A549 (cell line): ENCODE measurements around the gene TMEM191C.

Experiments
- CHD2 ChIP-seq: fragments of 150-350 bp; IDR thresholded peaks from 2 replicates; pipeline ENCODE4 v1.6.1; 2014; ENCODE audit warnings: low read length; ENCODE audit not compliant: partially characterized antibody
- POLR2AphosphoS2 ChIP-seq: conservative IDR thresholded peaks from 2 replicates; pipeline ENCODE4 v1.6.1; 2012; ENCODE audit warnings: low read length, improper control_type of control experiment, inconsistent platforms
- TF ChIP-seq, protein P1 (sequence below): fragments of >200 bp; sonication (Bioruptor Twin); formaldehyde crosslinking; IDR thresholded peaks from 3 replicates; pipeline ENCODE4 v1.5.1; 2016

DNA sequence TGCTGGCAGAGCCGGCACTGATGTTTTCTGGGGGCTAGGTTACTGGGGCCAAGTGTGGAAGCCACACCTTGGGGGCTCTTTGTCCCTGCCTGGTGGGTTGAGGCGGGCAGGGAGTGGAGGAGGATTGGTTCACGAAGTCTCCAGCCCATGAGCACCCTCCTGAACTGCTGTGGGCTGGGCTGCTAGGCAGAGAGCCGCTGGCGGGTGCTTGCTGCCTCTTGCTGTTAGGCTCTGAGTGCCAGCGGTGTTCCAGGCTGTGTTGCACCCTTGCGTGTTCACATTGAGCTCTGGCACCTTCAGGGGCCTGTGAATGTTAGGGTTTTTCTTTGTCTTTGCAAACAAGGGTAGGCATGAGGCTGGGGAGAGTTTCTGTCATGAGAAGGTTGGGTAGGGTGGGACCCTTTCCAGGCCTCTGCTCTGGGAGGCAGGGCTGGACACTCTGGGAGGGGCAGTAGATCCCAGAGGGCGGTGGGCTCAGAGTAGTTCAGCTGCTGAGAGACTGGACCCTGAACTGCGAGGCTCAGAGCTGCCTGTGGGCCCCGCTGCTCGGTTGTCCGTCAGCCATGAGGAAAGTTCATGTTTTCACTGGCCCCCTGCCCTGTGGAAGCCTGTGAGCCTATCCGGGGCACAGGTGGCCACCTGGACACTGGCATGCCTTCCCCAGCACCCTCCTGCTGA, 24.0 kb upstream of the TMEM191C start:
- TF ChIP-seq CHD2 (no peak), POLR2AphosphoS2 (no peak)
- TF ChIP-seq, protein P1, sequence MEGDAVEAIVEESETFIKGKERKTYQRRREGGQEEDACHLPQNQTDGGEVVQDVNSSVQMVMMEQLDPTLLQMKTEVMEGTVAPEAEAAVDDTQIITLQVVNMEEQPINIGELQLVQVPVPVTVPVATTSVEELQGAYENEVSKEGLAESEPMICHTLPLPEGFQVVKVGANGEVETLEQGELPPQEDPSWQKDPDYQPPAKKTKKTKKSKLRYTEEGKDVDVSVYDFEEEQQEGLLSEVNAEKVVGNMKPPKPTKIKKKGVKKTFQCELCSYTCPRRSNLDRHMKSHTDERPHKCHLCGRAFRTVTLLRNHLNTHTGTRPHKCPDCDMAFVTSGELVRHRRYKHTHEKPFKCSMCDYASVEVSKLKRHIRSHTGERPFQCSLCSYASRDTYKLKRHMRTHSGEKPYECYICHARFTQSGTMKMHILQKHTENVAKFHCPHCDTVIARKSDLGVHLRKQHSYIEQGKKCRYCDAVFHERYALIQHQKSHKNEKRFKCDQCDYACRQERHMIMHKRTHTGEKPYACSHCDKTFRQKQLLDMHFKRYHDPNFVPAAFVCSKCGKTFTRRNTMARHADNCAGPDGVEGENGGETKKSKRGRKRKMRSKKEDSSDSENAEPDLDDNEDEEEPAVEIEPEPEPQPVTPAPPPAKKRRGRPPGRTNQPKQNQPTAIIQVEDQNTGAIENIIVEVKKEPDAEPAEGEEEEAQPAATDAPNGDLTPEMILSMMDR = no peak
